ENCODE data around the gene RPS15. TPM values are rescaled to one million over a fixed set of nuclear protein-coding genes. Genes with fewer than 3 reads are reported as not detected.

RPS15 gene
- total and polyA plus RNA-seq, 2 of the 13 experiments (the other 11 are each of a cell fraction or from before 2014, with no cell fraction given), result 695 to 1,411 TPM

GRCh38 chr19:1445185-1445931 lies 7.2 kb downstream of the RPS15 start (continued):
- no peak for TF ChIP-seq TEF (CRISPR knock-in tag; IDR thresholded peaks at IDR 0.05)
- TF ChIP-seq ZNF670 (CRISPR knock-in tag; IDR thresholded peaks at IDR 0.05; ENCODE audit: borderline replicate concordance), result no peak
- peak; percentile 69; the same call in 1 of the 2 replicates for TF ChIP-seq ZNF556 (CRISPR knock-in tag; IDR thresholded peaks at IDR 0.05; ENCODE audit: borderline replicate concordance)
- TF ChIP-seq RAD21 (CRISPR knock-in tag; IDR thresholded peaks at IDR 0.05), result peak; percentile 79
- TF ChIP-seq FOSL2 (CRISPR knock-in tag; IDR thresholded peaks at IDR 0.05), result peak; percentile 82
- TF ChIP-seq, protein P1, sequence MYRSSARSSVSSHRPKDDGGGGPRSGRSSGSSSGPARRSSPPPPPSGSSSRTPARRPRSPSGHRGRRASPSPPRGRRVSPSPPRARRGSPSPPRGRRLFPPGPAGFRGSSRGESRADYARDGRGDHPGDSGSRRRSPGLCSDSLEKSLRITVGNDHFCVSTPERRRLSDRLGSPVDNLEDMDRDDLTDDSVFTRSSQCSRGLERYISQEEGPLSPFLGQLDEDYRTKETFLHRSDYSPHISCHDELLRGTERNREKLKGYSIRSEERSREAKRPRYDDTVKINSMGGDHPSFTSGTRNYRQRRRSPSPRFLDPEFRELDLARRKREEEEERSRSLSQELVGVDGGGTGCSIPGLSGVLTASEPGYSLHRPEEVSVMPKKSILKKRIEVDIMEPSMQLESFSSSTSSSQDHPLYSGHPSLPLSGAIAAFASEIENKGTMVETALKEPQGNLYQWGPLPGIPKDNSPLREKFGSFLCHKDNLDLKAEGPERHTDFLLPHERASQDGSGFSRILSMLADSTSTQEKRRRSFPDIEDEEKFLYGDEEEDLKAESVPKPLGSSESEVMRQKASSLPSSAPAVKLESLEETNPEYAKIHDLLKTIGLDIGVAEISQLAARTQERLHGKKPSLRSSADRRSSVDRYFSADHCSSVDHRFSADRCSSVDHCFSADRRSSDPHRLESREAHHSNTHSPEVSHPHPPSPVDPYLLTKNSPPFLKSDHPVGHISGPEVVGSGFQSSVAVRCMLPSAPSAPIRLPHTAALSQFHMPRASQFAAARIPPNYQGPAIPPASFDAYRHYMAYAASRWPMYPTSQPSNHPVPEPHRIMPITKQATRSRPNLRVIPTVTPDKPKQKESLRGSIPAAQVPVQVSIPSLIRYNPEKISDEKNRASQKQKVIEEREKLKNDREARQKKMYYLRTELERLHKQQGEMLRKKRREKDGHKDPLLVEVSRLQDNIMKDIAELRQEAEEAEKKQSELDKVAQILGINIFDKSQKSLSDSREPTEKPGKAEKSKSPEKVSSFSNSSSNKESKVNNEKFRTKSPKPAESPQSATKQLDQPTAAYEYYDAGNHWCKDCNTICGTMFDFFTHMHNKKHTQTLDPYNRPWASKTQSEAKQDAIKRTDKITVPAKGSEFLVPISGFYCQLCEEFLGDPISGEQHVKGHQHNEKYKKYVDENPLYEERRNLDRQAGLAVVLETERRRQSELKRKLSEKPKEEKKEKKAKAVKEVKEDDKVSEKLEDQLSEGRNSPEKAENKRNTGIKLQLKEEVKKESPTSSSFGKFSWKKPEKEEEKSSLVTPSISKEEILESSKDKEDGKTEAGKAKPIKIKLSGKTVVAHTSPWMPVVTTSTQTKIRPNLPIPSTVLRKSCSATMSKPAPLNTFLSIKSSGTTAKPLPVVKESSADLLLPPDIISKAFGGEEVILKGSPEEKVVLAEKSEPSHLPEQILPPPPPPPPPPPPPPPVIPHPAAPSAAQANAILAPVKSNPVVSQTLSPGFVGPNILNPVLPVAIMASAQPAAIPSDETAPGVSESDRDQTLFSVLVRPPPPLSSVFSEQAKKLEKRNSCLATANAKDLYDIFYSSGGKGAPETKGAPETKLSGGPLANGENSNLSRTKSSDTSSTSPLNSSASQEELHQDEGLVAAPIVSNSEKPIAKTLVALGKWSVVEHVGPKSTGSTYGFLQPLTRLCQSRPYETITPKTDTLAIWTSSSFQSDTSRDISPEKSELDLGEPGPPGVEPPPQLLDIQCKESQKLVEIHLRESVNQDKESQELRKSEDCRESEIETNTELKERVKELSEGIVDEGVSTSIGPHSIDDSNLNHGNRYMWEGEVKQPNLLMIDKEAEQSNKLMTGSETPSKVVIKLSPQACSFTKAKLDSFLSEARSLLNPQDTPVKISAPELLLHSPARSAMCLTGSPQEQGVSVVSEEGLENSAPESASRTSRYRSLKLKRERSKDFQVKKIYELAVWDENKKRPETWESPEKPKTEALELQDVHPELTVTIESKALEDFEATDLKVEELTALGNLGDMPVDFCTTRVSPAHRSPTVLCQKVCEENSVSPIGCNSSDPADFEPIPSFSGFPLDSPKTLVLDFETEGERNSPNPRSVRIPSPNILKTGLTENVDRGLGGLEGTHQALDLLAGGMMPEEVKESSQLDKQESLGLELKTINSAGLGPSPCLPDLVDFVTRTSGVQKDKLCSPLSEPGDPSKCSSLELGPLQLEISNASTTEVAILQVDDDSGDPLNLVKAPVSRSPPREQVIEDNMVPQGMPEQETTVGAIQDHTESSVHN (CRISPR knock-in tag; IDR thresholded peaks at IDR 0.05), result no peak
